SU-DHL-6 (cell line): ENCODE data around the gene HM13.

Experiments
- H2AFZ ChIP-seq: fragments of 200-600 bp; sonication (generic); 2 replicates; pipeline ENCODE4 v1.6.1; 2014; ENCODE audit warnings: low read depth, mild to moderate bottlenecking, moderate library complexity, mixed read lengths, antibody characterized with exemption, low read length; ENCODE audit not compliant: severe bottlenecking
- H3F3A ChIP-seq: fragments of 200-600 bp; shearing (Covaris generic); 2 replicates; pipeline ENCODE4 v1.6.0; 2016; ENCODE audit warnings: antibody characterized with exemption, mild to moderate bottlenecking; ENCODE audit not compliant: insufficient read depth
- H3K27ac ChIP-seq: fragments of 200-600 bp; sonication (generic); 2 replicates; pipeline ENCODE4 v1.5.1; 2016; ENCODE audit warnings: low read depth, mild to moderate bottlenecking, low read length, moderate library complexity, mixed read lengths
- H3K27me3 ChIP-seq: fragments of 200-600 bp; sonication (generic), shearing (Covaris generic); 2 replicates; pipeline ENCODE4 v1.6.0; 2014; ENCODE audit warnings: mild to moderate bottlenecking, low read length
- H3K36me3 ChIP-seq: fragments of 200-600 bp; sonication (generic); 2 replicates; pipeline ENCODE4 v1.6.1; 2014; ENCODE audit warnings: mild to moderate bottlenecking, low read length, mixed read lengths
- H3K4me2 ChIP-seq: fragments of 300-600, 200-600 bp; shearing (Covaris generic), sonication (generic); 2 replicates; pipeline ENCODE4 v1.6.0; 2014; ENCODE audit warnings: low read length, low read depth, mild to moderate bottlenecking; ENCODE audit not compliant: poor library complexity, severe bottlenecking
- H3K4me3 ChIP-seq: fragments of 200-600 bp; sonication (generic); 2 replicates; pipeline ENCODE4 v1.5.1; 2014; ENCODE audit warnings: antibody characterized with exemption, low read length, mild to moderate bottlenecking, mixed read lengths; ENCODE audit not compliant: insufficient read depth, poor library complexity, severe bottlenecking
- H3K79me2 ChIP-seq: fragments of 200-600 bp; sonication (generic); 2 replicates; pipeline ENCODE4 v1.6.1; 2014; ENCODE audit warnings: mild to moderate bottlenecking, low read length, moderate library complexity; ENCODE audit not compliant: insufficient read depth
- H3K9ac ChIP-seq: fragments of 200-600 bp; sonication (generic); 2 replicates; pipeline ENCODE4 v1.7.0; 2014; ENCODE audit warnings: mild to moderate bottlenecking, low read length
- H3K9me2 ChIP-seq: fragments of 200-600 bp; sonication (generic); replicated peaks from 2 replicates; pipeline ENCODE4 v1.6.1; 2014; ENCODE audit warnings: low read length; ENCODE audit not compliant: insufficient read depth
- H3K9me3 ChIP-seq: fragments of 200-600 bp; sonication (generic); 2 replicates; pipeline ENCODE4 v1.6.1; 2014; ENCODE audit warnings: low read length, mixed read lengths; ENCODE audit not compliant: insufficient read depth
- H4K20me1 ChIP-seq: fragments of 200-600 bp; sonication (generic); 2 replicates; pipeline ENCODE4 v1.6.1; 2014; ENCODE audit warnings: low read depth, mild to moderate bottlenecking, antibody characterized with exemption, low read length, moderate library complexity, mixed read lengths
- EZH2phosphoT487 ChIP-seq: fragments of 200-600 bp; sonication (generic), shearing (Covaris generic); conservative IDR thresholded peaks from 2 replicates; pipeline ENCODE4 v1.6.1; 2018; ENCODE audit warnings: mild to moderate bottlenecking, antibody characterized with exemption, low read length, moderate library complexity, mixed read lengths
- TF ChIP-seq, protein P1 (sequence below): fragments of 200-600 bp; sonication (generic); IDR thresholded peaks from one replicate; pipeline ENCODE4 v1.5.1; 2017; ENCODE audit warnings: antibody characterized with exemption, mild to moderate bottlenecking, low read length, moderate library complexity; ENCODE audit not compliant: insufficient read depth, poor library complexity, severe bottlenecking

Gene HM13

DNA sequence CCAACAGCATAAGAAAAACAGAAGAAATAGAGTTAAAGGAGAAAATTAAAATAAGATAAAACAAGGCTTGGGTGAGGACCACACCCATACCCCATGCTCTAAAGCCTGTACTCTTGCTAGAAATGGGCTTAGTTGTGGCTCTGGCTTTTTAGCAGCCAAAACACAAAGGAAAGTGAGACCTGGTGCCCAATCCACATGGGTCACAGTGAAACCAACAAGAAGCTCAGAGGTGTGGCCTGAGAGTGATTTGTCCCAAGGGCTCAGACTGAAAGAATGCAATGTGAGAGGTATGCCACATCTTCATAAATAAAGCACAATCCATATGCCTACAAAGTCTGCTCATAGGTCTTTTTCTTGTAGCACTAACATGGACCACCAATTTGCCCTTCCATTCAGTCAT is 21.1 kb downstream of the HM13 start:
- no peaks in the 10 kb centered on the region for H4K20me1 ChIP-seq
- no peak overlapping the region for H3K27ac ChIP-seq
- H3K9ac ChIP-seq: no peak overlapping the region
- H3K4me2 ChIP-seq: no peak overlapping the region
- no peak for TF ChIP-seq EZH2phosphoT487
- TF ChIP-seq, protein P1, sequence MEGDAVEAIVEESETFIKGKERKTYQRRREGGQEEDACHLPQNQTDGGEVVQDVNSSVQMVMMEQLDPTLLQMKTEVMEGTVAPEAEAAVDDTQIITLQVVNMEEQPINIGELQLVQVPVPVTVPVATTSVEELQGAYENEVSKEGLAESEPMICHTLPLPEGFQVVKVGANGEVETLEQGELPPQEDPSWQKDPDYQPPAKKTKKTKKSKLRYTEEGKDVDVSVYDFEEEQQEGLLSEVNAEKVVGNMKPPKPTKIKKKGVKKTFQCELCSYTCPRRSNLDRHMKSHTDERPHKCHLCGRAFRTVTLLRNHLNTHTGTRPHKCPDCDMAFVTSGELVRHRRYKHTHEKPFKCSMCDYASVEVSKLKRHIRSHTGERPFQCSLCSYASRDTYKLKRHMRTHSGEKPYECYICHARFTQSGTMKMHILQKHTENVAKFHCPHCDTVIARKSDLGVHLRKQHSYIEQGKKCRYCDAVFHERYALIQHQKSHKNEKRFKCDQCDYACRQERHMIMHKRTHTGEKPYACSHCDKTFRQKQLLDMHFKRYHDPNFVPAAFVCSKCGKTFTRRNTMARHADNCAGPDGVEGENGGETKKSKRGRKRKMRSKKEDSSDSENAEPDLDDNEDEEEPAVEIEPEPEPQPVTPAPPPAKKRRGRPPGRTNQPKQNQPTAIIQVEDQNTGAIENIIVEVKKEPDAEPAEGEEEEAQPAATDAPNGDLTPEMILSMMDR: no peak
- no peaks in the 10 kb centered on the region for H3K9me3 ChIP-seq
- no peak overlapping the region for H2AFZ ChIP-seq
- H3K4me3 ChIP-seq: no peak overlapping the region
- H3K79me2 ChIP-seq: peaks cover 4% of the 10 kb centered on the region; the same call in 1 of the 2 replicates
- no peaks in the 10 kb centered on the region for H3F3A ChIP-seq
- no peaks in the 10 kb centered on the region for H3K27me3 ChIP-seq
- peaks cover 7% of the 10 kb centered on the region; the same call in 1 of the 2 replicates for H3K36me3 ChIP-seq
- no peaks in the 10 kb centered on the region for H3K9me2 ChIP-seq

DNA sequence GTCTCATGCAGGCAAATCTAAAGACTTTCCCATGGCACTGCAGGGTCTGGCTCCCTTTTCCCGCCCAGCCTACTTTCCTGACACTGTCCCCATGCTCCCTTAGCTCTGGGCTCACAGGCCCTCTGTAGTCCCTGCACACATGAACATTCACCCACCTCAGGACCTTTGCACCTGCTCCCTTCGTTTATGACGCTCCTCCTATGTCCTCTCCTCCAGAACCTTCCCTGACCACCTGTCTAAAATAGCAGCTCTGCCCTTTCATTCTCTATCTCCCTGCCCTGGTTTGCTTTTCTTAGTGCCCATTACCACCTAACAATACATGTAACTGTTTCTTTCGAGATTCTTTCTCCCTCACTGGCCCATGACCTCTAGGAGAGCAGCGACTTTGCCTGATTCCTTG is 22.3 kb downstream of the HM13 start:
- Histone ChIP-seq H3K9me3 (no peaks in the 10 kb centered on the region), H3K4me3 (no peak overlapping the region), H2AFZ (no peak overlapping the region), H3K9me2 (no peaks in the 10 kb centered on the region), H3K79me2 (peaks cover 4% of the 10 kb centered on the region; the same call in 1 of the 2 replicates), H3K36me3 (peaks cover 7% of the 10 kb centered on the region; the same call in 1 of the 2 replicates), H3K9ac (no peak overlapping the region), H3K27me3 (no peaks in the 10 kb centered on the region), H3F3A (no peaks in the 10 kb centered on the region), H3K4me2 (no peak overlapping the region), H4K20me1 (no peaks in the 10 kb centered on the region), H3K27ac (no peak overlapping the region)
- no peak for TF ChIP-seq EZH2phosphoT487
- TF ChIP-seq, protein P1: no peak

DNA sequence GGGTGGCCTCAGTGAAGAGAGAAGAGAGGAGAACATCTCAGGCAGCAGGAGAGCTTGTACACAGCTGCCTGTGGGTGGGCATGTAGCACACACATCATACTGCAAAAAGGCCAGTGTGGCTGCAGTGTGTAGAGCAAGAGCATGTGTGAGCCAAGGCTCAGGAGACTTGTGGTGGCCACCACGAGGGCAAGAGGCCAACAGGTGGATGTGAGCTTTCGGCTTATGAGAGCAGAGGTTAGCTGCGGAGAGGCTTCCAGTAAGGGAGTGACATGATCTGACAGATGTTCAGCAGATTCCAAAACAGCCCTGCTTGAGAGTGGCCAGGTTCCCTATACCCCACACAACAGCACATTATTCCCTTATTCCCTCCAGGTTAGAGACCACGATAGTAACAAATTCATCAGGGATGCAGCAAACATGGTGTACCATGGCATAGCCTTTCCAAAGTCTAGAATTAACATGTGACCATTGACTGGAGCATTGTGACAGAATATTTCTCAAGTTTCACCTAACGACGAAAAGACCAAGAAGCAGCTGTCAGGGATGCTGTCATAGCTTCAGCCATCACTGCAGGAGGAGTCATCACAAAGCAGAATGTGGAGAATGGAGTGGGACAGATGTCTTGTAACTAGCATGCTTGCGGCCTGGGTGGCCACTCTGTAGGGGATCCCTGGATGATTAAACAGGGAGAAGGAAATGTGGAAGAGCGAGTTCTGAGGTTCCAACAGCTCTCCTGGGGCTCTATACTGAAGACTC is 23.1 kb downstream of the HM13 start:
- TF ChIP-seq EZH2phosphoT487: no peak
- TF ChIP-seq, protein P1: no peak
- Histone ChIP-seq H3K4me2 (no peak overlapping the region), H3F3A (no peaks in the 10 kb centered on the region), H3K27ac (no peak overlapping the region), H2AFZ (no peak overlapping the region), H3K27me3 (no peaks in the 10 kb centered on the region), H3K4me3 (no peak overlapping the region), H4K20me1 (no peaks in the 10 kb centered on the region), H3K36me3 (peaks cover 7% of the 10 kb centered on the region; the same call in 1 of the 2 replicates), H3K9ac (no peak overlapping the region), H3K9me3 (no peaks in the 10 kb centered on the region), H3K9me2 (no peaks in the 10 kb centered on the region), H3K79me2 (peaks cover 4% of the 10 kb centered on the region; the same call in 1 of the 2 replicates)
